NCI-H510A treated with DMSO at 0.1 percent for 48 hours (cell line): Measurements from ENCODE around the gene ST6GALNAC3.
"Not testable (repeated sequence)": the region's sequence is repeated elsewhere in the genome, so short reads cannot be mapped to it uniquely, and the experiment has no call there.

ENCODE experiments used
- DNase-seq: peaks from one replicate; lab custom pipeline; 2025; lab: John Stamatoyannopoulos, UW

ST6GALNAC3 gene

DNA sequence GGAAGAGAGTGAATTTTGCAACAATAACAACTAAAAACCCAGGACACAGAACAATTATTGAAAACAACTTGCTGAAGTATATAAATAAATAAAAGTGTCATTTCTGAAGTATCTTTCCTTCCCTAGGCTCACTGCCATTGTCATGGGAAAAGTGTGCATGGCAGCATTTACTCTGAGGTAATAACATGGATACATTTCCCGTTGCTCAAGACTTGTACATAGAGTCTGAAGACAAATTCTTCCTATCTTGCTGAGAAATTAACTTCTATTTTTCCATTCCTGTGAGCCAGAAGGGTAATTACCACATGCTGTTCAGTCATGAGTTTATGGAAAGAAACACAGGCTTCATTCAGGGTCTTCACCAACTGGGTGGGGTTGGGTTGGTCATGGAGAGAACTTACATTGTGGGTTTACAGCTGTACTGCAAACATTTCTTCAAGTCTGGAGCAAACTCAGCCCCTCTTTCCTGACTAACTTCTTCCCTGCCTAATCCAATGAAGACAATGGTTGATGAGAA, 32.2 kb downstream of the ST6GALNAC3 start:
- DNase-seq = no peak

GRCh38 chr1:76109404-76109803, 34.9 kb downstream of the ST6GALNAC3 start:
- no peak for DNase-seq

DNA sequence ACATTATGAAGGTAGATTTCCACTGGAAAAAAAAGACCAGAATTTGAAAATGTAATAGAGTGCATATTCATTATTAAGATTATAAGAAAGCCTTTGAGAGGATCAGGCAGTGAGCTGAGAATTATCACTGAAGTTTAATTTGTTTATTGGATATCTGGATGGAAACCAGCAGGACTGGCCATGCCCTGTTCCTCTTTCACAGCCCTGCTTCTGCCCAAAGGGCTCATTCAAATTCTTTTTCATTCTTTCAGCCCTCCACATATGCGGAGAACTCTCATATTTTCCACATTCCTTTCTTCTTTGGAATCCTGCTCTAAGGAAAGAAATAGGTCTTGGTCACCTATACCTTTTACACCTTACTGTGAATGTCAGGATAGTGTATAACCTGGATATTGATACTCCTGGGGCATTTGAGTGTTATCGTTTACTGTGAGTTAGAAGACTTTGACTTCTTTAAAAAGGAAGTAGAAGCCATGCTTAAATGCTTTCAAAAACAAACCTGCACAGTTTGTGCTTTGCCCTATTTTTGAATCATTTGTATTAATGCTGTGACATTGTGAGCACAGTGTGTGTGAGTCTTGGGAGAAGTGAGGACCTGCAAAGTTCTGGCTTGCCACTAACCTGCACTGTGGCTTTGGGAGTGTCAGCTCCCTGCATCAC, 35.5 kb downstream of the ST6GALNAC3 start:
- DNase-seq = no peak

GRCh38 chr1:76110666-76111065, 36.1 kb downstream of the ST6GALNAC3 start:
- no peak for DNase-seq

- not testable (repeated sequence) for DNase-seq
These were observed 37.8 kb downstream of the ST6GALNAC3 start for GRCh38 chr1:76112321-76112720.

GRCh38 chr1:76113446-76113845, 38.9 kb downstream of the ST6GALNAC3 start:
- DNase-seq = no peak

DNA sequence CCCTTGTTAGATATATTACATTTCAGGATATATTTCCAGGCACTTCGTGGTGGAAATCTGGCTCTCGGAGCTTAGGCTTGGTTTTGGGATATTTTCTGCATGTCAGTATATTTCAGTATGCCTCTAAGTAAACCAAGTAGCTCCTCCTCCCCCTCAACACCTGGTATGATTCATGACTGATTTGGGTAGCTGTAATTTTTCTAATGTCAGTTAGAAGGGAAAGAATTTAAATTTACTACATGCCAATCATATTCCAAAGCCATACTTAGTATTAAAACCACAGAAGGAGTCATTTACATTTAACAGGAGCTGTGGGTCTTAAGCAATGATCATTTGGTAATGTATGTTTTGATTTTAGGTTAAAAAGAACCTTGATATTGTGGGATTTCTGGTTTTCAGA, 40.6 kb downstream of the ST6GALNAC3 start:
- no peak for DNase-seq

- DNase-seq = no peak
These were observed 47.3 kb downstream of the ST6GALNAC3 start for GRCh38 chr1:76121850-76122249.

- DNase-seq = no peak
These were observed 47.7 kb downstream of the ST6GALNAC3 start for GRCh38 chr1:76122271-76122670.

DNA sequence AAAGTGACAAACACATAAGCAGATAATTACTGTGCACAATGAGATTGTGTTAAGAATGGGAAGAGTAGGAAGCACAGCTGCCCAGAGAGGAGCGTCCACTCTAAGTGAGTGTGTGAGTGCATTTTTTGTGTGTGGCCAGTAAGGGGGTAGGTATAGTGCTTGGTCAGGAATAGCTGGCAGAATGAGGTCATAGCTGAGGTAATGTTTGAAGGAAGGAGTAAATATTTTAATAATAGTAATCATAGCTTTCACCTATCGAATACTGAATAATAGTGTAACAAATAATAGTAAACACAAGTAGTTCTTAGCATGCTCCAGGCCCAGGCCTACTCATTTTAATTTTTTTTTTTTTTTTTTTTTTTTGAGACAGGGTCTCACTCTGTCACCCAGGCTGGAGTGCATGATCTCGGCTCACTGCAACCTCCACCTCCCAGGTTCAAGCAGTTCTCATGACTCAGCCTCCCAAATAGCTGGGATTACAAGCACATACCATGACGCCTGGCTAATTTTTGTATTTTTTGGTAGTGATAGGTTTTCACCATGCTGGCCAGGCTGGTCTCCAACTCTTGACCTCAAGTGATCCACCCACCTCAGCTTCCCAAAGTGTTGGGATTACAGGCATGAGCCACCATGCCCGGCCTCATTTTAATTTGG, 49.0 kb downstream of the ST6GALNAC3 start:
- DNase-seq = not testable (repeated sequence)

DNA sequence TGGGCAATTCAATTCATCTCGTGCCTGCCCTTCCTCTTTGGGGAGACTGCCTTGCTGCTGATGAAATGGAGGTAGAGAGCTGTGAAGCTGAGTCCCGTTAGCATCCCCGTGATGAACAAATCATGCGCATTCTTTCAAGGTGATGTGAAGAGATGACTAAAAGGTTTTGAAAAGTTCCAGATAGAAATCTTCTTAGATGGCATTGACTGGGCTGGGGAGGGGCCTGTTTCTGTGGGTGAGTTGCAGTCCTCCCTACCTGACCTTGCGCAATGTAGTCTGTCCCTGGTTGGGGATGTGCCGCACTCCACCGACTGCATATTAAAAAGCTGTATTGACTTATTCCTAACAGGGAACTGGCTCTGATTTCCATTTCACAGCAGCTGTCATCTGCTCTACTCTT, 49.6 kb downstream of the ST6GALNAC3 start:
- no peak for DNase-seq

GRCh38 chr1:76125473-76126219, 51.1 kb downstream of the ST6GALNAC3 start:
- DNase-seq = no peak

- DNase-seq = no peak
These were observed 53.5 kb downstream of the ST6GALNAC3 start for GRCh38 chr1:76128096-76128495.

- DNase-seq = no peak
These were observed 55.2 kb downstream of the ST6GALNAC3 start for GRCh38 chr1:76129731-76130130.

DNA sequence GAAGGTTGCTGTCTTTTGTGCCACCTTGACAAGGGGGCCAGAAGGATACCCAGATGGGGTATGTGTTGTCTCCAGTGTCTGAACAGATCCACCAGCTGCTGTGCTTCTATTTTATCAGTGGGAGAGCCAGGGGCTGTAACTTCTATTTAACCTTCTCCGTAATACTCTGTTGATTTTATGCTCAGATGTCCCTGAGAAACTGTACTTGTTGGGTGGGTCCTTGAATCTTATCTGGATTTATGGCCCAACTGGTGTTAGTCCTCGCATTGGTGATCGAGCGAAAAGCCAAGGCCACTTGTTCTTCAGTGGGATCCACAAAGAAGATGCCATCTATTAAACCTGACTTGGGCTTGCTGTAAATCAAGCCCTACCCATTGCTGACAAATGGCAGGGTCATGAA, 56.4 kb downstream of the ST6GALNAC3 start:
- no peak for DNase-seq

DNA sequence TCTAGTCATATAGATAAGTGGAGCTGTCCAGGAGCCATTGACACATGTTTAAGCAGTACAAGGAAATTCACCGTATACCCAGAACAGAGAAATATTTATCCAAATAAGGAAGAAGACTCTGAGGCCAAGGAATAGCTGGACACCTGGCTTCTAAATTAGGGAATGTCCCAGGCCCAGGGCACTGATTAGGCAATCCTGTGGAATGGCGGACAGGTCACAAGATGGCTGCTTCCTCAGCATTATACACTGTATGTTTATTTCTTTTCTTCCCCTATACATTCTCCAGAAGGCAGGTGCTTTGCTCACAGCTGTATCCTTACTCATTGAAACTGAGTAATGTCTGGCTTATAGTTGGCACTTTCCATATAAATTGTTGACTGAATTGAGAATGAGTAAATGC, 59.4 kb downstream of the ST6GALNAC3 start:
- DNase-seq = no peak

GRCh38 chr1:76135835-76136234, 61.3 kb downstream of the ST6GALNAC3 start:
- DNase-seq = no peak

DNA sequence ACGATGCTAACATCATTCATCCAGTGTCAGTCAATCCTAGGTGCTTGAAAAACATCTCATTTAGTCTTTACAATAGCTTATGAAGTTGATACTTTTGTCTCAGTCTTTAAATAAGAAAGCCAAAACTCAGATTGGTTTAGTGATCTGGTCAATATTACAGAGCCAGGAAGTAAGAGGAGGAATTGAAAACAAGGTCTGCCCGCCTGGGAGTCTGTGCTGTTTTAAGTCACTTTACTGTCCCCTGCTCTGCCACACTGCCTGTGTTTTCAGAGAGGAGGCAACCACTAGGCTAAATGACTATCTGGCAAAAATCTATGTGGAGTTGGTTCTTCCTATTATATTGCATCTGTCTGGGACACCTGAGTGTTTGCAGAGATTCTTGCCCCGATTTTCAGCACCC, 62.3 kb downstream of the ST6GALNAC3 start:
- no peak for DNase-seq

- DNase-seq = no peak
These were observed 63.2 kb downstream of the ST6GALNAC3 start for GRCh38 chr1:76137746-76138145.

GRCh38 chr1:76138217-76138616, 63.7 kb downstream of the ST6GALNAC3 start:
- DNase-seq = no peak

DNA sequence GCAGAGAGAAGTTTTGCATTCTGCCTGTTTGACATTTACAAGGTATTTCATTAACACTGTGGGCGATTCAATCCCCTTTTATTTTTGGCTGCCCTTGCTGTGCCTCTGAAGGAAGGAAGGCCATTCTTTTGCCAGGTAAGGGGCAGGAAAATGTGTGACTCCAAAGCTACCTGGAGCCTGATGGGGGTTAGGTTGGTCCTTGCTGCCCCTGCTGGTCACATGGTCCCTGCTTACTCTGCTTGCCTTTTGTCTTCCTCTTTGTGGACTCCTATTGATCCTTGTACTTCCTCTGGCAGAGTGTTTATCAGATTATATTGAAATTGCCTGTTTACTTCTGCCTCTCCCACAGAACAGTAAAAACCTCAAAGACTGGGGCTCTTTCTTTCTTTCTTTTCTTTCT, 65.7 kb downstream of the ST6GALNAC3 start:
- no peak for DNase-seq

DNA sequence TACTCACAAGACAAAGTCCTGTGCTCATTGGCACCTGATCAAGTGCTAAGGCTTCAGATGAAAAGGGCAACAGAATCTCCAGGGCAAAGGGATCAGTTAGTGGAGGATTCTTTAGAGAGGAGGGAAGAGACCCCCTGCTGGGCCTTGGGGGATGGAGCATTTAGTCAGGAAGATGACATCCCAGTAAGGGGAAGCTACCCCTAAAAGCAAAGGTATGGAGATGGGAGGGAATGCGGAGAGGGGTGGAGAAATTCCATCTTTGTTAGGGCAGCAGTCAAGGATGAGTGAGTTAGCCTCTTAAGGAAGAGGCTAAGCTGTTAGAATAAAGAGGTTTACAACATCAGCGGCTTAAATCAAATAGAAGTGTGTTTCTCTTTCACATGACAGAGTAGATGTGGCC, 67.4 kb downstream of the ST6GALNAC3 start:
- no peak for DNase-seq
